ENCODE measurements around the gene SDK1. TPM values are rescaled to one million over a fixed set of nuclear protein-coding genes. Genes with fewer than 3 reads are reported as not detected.

The SDK1 gene
- total and polyA plus RNA-seq, 10 of the 15 experiments (the other 5 are each of a cell fraction or from before 2014, with no cell fraction given) = 0.14 to 0.33 TPM; not detected in 8

DNA sequence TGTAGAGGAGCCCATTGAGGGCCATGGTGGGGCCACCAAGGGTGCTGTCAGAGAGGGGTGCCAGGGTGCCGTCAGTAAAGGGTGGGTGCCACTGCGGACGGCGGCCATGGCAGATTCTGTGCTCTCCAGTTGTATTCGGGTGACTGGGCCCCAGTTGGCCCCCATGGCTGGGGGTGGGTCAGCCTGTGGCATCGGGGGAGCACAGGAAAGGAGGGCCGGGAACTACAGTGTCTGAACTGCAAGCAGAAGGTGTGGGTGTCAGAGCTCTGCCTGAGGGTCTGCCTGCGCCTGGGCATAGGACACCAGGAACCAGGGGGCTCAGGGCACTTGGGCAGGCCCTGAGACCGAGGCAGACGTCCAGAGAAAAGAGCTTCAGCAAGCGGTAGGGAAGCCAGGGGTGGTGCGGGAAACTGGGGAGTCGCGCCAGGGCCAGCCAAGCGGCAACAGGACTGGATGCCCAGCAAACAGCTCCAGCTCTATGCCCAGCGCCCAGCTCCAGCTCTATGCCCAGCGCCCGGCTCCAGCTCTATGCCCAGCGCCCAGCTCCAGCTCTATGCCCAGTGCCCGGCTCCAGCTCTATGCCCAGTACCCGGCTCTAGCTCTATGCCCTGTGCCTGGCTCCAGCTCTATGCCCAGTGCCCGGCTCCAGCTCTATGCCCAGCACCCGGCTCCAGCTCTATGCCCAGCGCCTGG, 878.8 kb downstream of the SDK1 start:
- no peak overlapping the region for H3K9ac ChIP-seq (ENCODE audit: control insufficient read depth, insufficient read depth, low read length)
- no peaks in the 10 kb centered on the region for H4K20me1 ChIP-seq (ENCODE audit: control insufficient read depth, insufficient read depth)
- POLR2A ChIA-PET = no interaction called here
- 60% methylated on average over 24 of the region's 24 CpGs for WGBS (ENCODE audit: insufficient coverage, insufficient replicate concordance, low lambda C conversion rate, missing lambda C conversion rate)
- no peaks in the 10 kb centered on the region for H3K4me1 ChIP-seq (ENCODE audit: control insufficient read depth, insufficient read depth, low read length)
- ATAC-seq (no peak), DNase-seq (ENCODE audit: low read depth, low spot score) (no peak), FAIRE-seq (no peak)
- no peaks in the 10 kb centered on the region for H3K27me3 ChIP-seq (replicated peaks in 1 of 2; ENCODE audit: control insufficient read depth in 2 of 2, insufficient read depth in 2 of 2, low read length in 1 of 2)
- H3K27ac ChIP-seq (ENCODE audit: control insufficient read depth, insufficient read depth) = no peak overlapping the region
- CTCF ChIA-PET = no interaction called here
- in situ Hi-C loops (cut with MboI) = no loop called here
- no peaks in the 10 kb centered on the region; the same call in 2 of the 3 replicates for H3K9me3 ChIP-seq (replicated peaks; ENCODE audit: control insufficient read depth, insufficient read depth, low read length)
- no peak overlapping the region for H3K4me2 ChIP-seq (ENCODE audit: control insufficient read depth, insufficient read depth)
- no peaks in the 10 kb centered on the region for H3K36me3 ChIP-seq (ENCODE audit: control insufficient read depth in 2 of 2, insufficient read depth in 2 of 2, low read length in 1 of 2)
- no peak overlapping the region for H2AFZ ChIP-seq (ENCODE audit: control insufficient read depth, low read depth, low read length)
- RAD21 ChIA-PET (ENCODE audit: unreplicated experiment) = no interaction called here
- no peak overlapping the region for H3K4me3 ChIP-seq
- no TSS peak for BruUV-seq (replicated peaks)
- H3K79me2 ChIP-seq (ENCODE audit: control insufficient read depth, insufficient read depth, low read length) = no peaks in the 10 kb centered on the region
- SMC1A ChIA-PET (ENCODE audit: uncharacterized antibody, unreplicated experiment) = interaction anchor here (1.2 kb wide), 1 partner anchor 8 kb away, joined by 3 read pairs; no protein-coding TSS in a partner anchor
- intact Hi-C loops (cut with micrococcal nuclease; ENCODE audit: unreplicated experiment) = no loop called here
- TF ChIP-seq FOS (IDR thresholded peaks at IDR 0.05; ENCODE audit: borderline replicate concordance, extremely low read depth, insufficient read length) (no peak), SUZ12 (IDR thresholded peaks at IDR 0.05; ENCODE audit: unreplicated experiment) (no peak), RELB (IDR thresholded peaks at IDR 0.05; ENCODE audit: low read depth) (no peak), KDM1A (IDR thresholded peaks at IDR 0.05; ENCODE audit: borderline replicate concordance) (no peak), GATAD2B (conservative IDR thresholded peaks at IDR 0.05; ENCODE audit: low read depth) (no peak), NR2C2 (IDR thresholded peaks at IDR 0.05; ENCODE audit: borderline replicate concordance, control insufficient read depth, insufficient read length, low read depth) (no peak), SRF (IDR thresholded peaks at IDR 0.05; ENCODE audit: low read depth in 2 of 2, low read length in 2 of 2) (no peak), NFYA (IDR thresholded peaks at IDR 0.05; ENCODE audit: borderline replicate concordance, low read depth, low read length) (no peak), CUX1 (IDR thresholded peaks at IDR 0.05; ENCODE audit: insufficient replicate concordance, low read depth, low read length) (no peak), KAT2A (conservative IDR thresholded peaks at IDR 0.05; ENCODE audit: control insufficient read depth, low read depth, low read length) (no peak)
- TF ChIP-seq, protein P1, sequence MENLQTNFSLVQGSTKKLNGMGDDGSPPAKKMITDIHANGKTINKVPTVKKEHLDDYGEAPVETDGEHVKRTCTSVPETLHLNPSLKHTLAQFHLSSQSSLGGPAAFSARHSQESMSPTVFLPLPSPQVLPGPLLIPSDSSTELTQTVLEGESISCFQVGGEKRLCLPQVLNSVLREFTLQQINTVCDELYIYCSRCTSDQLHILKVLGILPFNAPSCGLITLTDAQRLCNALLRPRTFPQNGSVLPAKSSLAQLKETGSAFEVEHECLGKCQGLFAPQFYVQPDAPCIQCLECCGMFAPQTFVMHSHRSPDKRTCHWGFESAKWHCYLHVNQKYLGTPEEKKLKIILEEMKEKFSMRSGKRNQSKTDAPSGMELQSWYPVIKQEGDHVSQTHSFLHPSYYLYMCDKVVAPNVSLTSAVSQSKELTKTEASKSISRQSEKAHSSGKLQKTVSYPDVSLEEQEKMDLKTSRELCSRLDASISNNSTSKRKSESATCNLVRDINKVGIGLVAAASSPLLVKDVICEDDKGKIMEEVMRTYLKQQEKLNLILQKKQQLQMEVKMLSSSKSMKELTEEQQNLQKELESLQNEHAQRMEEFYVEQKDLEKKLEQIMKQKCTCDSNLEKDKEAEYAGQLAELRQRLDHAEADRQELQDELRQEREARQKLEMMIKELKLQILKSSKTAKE (IDR thresholded peaks at IDR 0.05; ENCODE audit: low read depth, poor library complexity, severe bottlenecking) = no peak
- TF ChIP-seq, protein P2, sequence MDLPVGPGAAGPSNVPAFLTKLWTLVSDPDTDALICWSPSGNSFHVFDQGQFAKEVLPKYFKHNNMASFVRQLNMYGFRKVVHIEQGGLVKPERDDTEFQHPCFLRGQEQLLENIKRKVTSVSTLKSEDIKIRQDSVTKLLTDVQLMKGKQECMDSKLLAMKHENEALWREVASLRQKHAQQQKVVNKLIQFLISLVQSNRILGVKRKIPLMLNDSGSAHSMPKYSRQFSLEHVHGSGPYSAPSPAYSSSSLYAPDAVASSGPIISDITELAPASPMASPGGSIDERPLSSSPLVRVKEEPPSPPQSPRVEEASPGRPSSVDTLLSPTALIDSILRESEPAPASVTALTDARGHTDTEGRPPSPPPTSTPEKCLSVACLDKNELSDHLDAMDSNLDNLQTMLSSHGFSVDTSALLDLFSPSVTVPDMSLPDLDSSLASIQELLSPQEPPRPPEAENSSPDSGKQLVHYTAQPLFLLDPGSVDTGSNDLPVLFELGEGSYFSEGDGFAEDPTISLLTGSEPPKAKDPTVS (IDR thresholded peaks at IDR 0.05; ENCODE audit: low read depth, low read length) = no peak

Data from GM12878 (cell line).